Vagina (tissue), 2 donors: ENCODE results near the gene SPG21.

ENCODE experiments used
- POLR2A ChIP-seq, 2 donors: fragments of 450-650 bp; IDR thresholded peaks; one replicate each; pipeline ENCODE4 v1.6.1; 2017; ENCODE audit warnings: antibody characterized with exemption in 2 of 2, mild to moderate bottlenecking in 2 of 2, moderate library complexity in 2 of 2
- TF ChIP-seq, protein P1 (sequence below), 3 experiments: fragments of 450-650 bp in 2 of 3; fragments of 200-600 bp in 1 of 3; sonication (generic) in 1 of 3; IDR thresholded peaks; one replicate each; pipeline ENCODE4 v1.5.1; 2017 to 2019; ENCODE audit warnings: antibody characterized with exemption in 3 of 3, mild to moderate bottlenecking in 2 of 3, moderate library complexity in 2 of 3

DNA sequence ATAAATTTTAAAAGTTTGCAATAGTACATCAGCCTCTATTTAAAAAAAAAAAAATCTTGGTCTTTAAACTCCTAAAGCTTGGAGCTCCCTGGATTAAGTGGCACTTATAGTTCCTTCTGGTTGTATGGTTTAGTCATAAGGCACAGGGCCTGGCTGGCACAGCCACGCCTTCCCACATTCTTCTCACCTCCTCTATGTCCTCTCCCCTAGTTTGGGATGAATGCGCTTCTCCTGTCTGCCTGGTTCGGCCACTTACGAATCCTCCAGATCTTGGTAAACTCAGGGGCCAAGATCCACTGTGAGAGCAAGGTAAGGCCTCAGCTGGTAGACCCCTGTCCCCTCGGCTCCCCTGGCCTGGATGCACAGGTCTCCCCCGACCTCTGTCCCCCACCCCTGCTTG lies 68.0 kb downstream of the SPG21 start:
- TF ChIP-seq, protein P1, sequence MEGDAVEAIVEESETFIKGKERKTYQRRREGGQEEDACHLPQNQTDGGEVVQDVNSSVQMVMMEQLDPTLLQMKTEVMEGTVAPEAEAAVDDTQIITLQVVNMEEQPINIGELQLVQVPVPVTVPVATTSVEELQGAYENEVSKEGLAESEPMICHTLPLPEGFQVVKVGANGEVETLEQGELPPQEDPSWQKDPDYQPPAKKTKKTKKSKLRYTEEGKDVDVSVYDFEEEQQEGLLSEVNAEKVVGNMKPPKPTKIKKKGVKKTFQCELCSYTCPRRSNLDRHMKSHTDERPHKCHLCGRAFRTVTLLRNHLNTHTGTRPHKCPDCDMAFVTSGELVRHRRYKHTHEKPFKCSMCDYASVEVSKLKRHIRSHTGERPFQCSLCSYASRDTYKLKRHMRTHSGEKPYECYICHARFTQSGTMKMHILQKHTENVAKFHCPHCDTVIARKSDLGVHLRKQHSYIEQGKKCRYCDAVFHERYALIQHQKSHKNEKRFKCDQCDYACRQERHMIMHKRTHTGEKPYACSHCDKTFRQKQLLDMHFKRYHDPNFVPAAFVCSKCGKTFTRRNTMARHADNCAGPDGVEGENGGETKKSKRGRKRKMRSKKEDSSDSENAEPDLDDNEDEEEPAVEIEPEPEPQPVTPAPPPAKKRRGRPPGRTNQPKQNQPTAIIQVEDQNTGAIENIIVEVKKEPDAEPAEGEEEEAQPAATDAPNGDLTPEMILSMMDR (IDR thresholded peaks at IDR 0.05) = no peak
- TF ChIP-seq POLR2A (IDR thresholded peaks at IDR 0.05) = no peak
